ENCODE results near the gene P4HA2. TPM values are rescaled to one million over a fixed set of nuclear protein-coding genes. Genes with fewer than 3 reads are reported as not detected.

P4HA2 gene
- total and polyA plus RNA-seq, 2 of the 8 experiments (the other 6 are each of a cell fraction or from before 2014, with no cell fraction given): 7.4 to 9.3 TPM

DNA sequence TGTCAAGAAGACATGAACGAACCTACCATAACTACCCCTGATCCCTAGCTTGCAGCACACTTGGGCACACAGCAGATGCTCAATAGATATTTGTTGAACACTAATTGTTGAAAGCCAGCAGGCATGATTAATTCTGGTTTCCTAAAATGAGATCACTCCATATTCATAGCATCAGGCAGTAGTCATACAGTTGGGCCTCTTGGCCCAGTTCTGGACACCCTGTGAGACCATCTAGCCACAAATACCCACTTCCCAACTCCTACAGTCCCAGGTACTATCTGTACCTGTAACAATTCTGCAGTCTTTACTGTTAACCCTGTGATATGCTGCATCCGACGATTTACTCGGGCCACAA is 24.2 kb downstream of the P4HA2 start:
- no peaks in the 10 kb centered on the region for H4K20me1 ChIP-seq (replicated peaks in 1 of 2; ENCODE audit: control insufficient read depth in 1 of 2, insufficient read depth in 2 of 2, low read length in 2 of 2)
- no peak for TF ChIP-seq YY1 (IDR thresholded peaks at IDR 0.05; ENCODE audit: low read depth, low read length)
- no peak for TF ChIP-seq MAFK (IDR thresholded peaks at IDR 0.05; ENCODE audit: low read depth, low read length)
- TF ChIP-seq, protein P1, sequence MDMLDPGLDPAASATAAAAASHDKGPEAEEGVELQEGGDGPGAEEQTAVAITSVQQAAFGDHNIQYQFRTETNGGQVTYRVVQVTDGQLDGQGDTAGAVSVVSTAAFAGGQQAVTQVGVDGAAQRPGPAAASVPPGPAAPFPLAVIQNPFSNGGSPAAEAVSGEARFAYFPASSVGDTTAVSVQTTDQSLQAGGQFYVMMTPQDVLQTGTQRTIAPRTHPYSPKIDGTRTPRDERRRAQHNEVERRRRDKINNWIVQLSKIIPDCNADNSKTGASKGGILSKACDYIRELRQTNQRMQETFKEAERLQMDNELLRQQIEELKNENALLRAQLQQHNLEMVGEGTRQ (IDR thresholded peaks at IDR 0.05; ENCODE audit: low read length): no peak
- no peak for TF ChIP-seq JUN (IDR thresholded peaks at IDR 0.05; ENCODE audit: low read depth, low read length)
- TF ChIP-seq SP1 (IDR thresholded peaks at IDR 0.05; ENCODE audit: low read depth, low read length): no peak
- no peak for TF ChIP-seq EP300 (IDR thresholded peaks at IDR 0.05; ENCODE audit: borderline replicate concordance in 1 of 2, low read depth in 2 of 2, low read length in 2 of 2)
- no peak for TF ChIP-seq TAF1 (IDR thresholded peaks at IDR 0.05; ENCODE audit: low read depth, low read length)
- no peak for TF ChIP-seq KDM5A (IDR thresholded peaks at IDR 0.05; ENCODE audit: low read length)
- TF ChIP-seq KDM1A (IDR thresholded peaks at IDR 0.05; ENCODE audit: borderline replicate concordance, low read length): no peak
- TF ChIP-seq, protein P2, sequence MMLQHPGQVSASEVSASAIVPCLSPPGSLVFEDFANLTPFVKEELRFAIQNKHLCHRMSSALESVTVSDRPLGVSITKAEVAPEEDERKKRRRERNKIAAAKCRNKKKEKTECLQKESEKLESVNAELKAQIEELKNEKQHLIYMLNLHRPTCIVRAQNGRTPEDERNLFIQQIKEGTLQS (IDR thresholded peaks at IDR 0.05; ENCODE audit: insufficient read depth, low read depth, low read length): no peak
- TF ChIP-seq ZNF274 (IDR thresholded peaks at IDR 0.05; ENCODE audit: borderline replicate concordance, extremely low read depth, low read length): no peak
- no peak for TF ChIP-seq CBX8 (IDR thresholded peaks at IDR 0.05; ENCODE audit: borderline replicate concordance, low read depth, low read length)
- TF ChIP-seq RFX5 (IDR thresholded peaks at IDR 0.05; ENCODE audit: borderline replicate concordance, low read depth, low read length): no peak
- TF ChIP-seq CHD1 (IDR thresholded peaks at IDR 0.05; ENCODE audit: low read depth, low read length): no peak

More for the DNA sequence above, 24.2 kb downstream of the P4HA2 start:
- Histone ChIP-seq H3K9me3 (ENCODE audit: insufficient read depth in 2 of 2, low read depth in 1 of 2, low read length in 1 of 2) (no peaks in the 10 kb centered on the region), H2BK5ac (ENCODE audit: low read depth, low read length) (no peak overlapping the region), H3K27ac (ENCODE audit: low read depth, low read length) (no peak overlapping the region), H3K23ac (ENCODE audit: insufficient read length) (no peak overlapping the region), H3K4me2 (ENCODE audit: insufficient read depth in 1 of 2, low read depth in 2 of 2, low read length in 2 of 2) (no peak overlapping the region), H2BK12ac (ENCODE audit: low read depth, low read length) (no peak overlapping the region), H3K79me1 (ENCODE audit: low read depth, low read length) (no peaks in the 10 kb centered on the region), H4K8ac (ENCODE audit: extremely low read depth, insufficient read depth, low read length) (no peak overlapping the region), H3K27me3 (replicated peaks in 1 of 4; ENCODE audit: control insufficient read depth in 3 of 4, extremely low read depth in 1 of 4, insufficient read depth in 3 of 4, low read length in 3 of 4) (no peaks in the 10 kb centered on the region), H4K91ac (replicated peaks; ENCODE audit: insufficient read length, low read length) (no peak overlapping the region), H4K5ac (ENCODE audit: insufficient read length, low read depth, low read length) (no peak overlapping the region), H2BK120ac (replicated peaks; ENCODE audit: low read depth, low read length) (no peak overlapping the region), H3K4ac (replicated peaks; ENCODE audit: insufficient read length, low read depth, low read length) (no peak overlapping the region), H2BK20ac (ENCODE audit: low read length) (no peak overlapping the region), H3K23me2 (ENCODE audit: low read depth, low read length) (no peaks in the 10 kb centered on the region), H3K18ac (ENCODE audit: extremely low read depth, low read length) (no peak overlapping the region), H2AK5ac (ENCODE audit: low read depth, low read length) (no peak overlapping the region), H2AFZ (ENCODE audit: low read length) (no peak overlapping the region), H3K36me3 (ENCODE audit: control insufficient read depth in 2 of 4, insufficient read depth in 4 of 4, low read length in 3 of 4) (no peaks in the 10 kb centered on the region), H3K14ac (ENCODE audit: insufficient read length) (no peak overlapping the region), H3K79me2 (ENCODE audit: control insufficient read depth in 1 of 2, insufficient read depth in 2 of 2, low read length in 2 of 2) (no peaks in the 10 kb centered on the region), H2BK15ac (ENCODE audit: low read length) (no peak overlapping the region), H3K4me3 (ENCODE audit: extremely low read depth in 1 of 4, insufficient read depth in 2 of 4, low read depth in 3 of 4, low read length in 4 of 4) (no peak overlapping the region), H3K9ac (replicated peaks in 1 of 4; ENCODE audit: extremely low read depth in 1 of 4, low read depth in 3 of 4, low read length in 3 of 4) (no peak overlapping the region), H3K56ac (replicated peaks; ENCODE audit: insufficient read length, low read depth, low read length) (no peak overlapping the region), H3K4me1 (replicated peaks in 1 of 4; ENCODE audit: control insufficient read depth in 3 of 4, insufficient read depth in 4 of 4, low read length in 3 of 4) (peaks cover 0 to 5% (median 2%) of the 10 kb centered on the region in 4 experiments; a peak in 3 of 7 replicates)
- ChIA-PET CTCF (ENCODE audit: partially characterized antibody) (interaction anchor here (0.9 to 7.4 kb wide), 8 partner anchors 9 to 61 kb away, joined by 3 to 46 read pairs (median 5); no protein-coding TSS in a partner anchor), POLR2A (ENCODE audit: partially characterized antibody) (no interaction called here)
- FAIRE-seq: no peak
- WGBS, 2 experiments (ENCODE audit: extremely low coverage in 1 of 2, insufficient coverage in 1 of 2, insufficient read length in 1 of 2, insufficient replicate concordance in 2 of 2, low coverage in 1 of 2, low lambda C conversion rate in 2 of 2, missing lambda C conversion rate in 1 of 2): 85% methylated on average over 4 of the region's 4 CpGs; no CpG with 5 or more reads in 1 of the 2 experiments
- no peak for DNase-seq (ENCODE audit: low read depth in 1 of 2, low spot score in 2 of 2)

Data from H1 (cell line).